Mucosa of stomach (tissue), 1 donor: ENCODE data around the gene NAV1.
"Not testable (repeated sequence)": the region's sequence is repeated elsewhere in the genome, so short reads cannot be mapped to it uniquely, and the experiment has no call there.

ENCODE experiments used
- H3K27me3 ChIP-seq: one replicate; pipeline ENCODE4 v1.7.0; 2013; ENCODE audit warnings: mild to moderate bottlenecking, low read length; ENCODE audit not compliant: control insufficient read depth, insufficient read depth
- H3K36me3 ChIP-seq: one replicate; pipeline ENCODE4 v1.7.0; 2013; ENCODE audit warnings: low read length; ENCODE audit not compliant: control insufficient read depth, insufficient read depth
- H3K4me1 ChIP-seq: one replicate; pipeline ENCODE4 v1.7.0; 2013; ENCODE audit warnings: mild to moderate bottlenecking, low read length; ENCODE audit not compliant: control insufficient read depth, insufficient read depth
- H3K4me3 ChIP-seq: one replicate; pipeline ENCODE4 v1.7.0; 2013; ENCODE audit warnings: low read length
- H3K9ac ChIP-seq: one replicate; pipeline ENCODE4 v1.7.0; 2013; ENCODE audit warnings: mild to moderate bottlenecking, low read length, moderate library complexity
- H3K9me3 ChIP-seq: one replicate; pipeline ENCODE4 v1.7.0; 2013; ENCODE audit warnings: mild to moderate bottlenecking, low read length, moderate library complexity; ENCODE audit not compliant: control insufficient read depth
- donor health status: Pancreatic carcinoma.

Gene NAV1

GRCh38 chr1:201544710-201545109 lies 5.8 kb downstream of the NAV1 start:
- Histone ChIP-seq H3K36me3 (no peaks in the 10 kb centered on the region), H3K27me3 (peaks cover 8% of the 10 kb centered on the region), H3K4me3 (no peak overlapping the region), H3K9ac (no peak overlapping the region), H3K9me3 (no peaks in the 10 kb centered on the region), H3K4me1 (peaks cover 3% of the 10 kb centered on the region)

DNA sequence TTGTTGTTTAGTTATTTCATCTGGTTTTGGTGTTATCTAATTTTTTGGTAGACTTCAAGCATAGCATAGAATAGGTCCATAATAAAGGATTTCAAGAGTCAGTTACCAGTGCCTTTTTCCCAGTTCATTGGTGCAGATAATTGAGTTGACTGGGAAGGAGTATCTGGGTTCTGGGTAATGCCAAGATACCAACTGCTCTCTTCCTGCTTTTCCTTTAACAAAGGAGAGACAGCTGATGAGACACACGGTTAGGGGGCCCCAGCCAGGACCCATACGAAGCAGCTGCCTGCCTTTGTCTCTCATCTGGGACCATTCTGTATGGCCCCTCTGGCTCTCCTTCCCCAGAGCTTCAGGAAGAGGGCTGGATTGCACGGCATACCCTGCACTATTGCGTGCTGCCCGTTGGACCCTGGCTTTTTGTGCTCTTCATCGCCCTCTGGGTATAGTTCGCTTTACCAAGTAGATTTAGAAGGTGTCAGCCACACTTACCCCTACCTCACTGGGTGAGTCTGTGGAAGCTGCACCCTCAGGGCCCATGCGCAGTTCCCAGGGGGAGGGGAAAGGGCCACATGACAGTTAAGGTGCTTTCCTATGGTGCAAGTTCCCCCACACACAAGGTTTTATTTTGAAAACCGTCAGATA lies 7.0 kb downstream of the NAV1 start:
- H3K4me1 ChIP-seq = no peaks in the 10 kb centered on the region
- no peaks in the 10 kb centered on the region for H3K9me3 ChIP-seq
- no peak overlapping the region for H3K9ac ChIP-seq
- no peaks in the 10 kb centered on the region for H3K36me3 ChIP-seq
- no peaks in the 10 kb centered on the region for H3K27me3 ChIP-seq
- no peak overlapping the region for H3K4me3 ChIP-seq

GRCh38 chr1:201549522-201549921 lies 10.6 kb downstream of the NAV1 start:
- H3K4me1 ChIP-seq, H3K9me3 ChIP-seq, H3K9ac ChIP-seq, H3K4me3 ChIP-seq, H3K36me3 ChIP-seq, H3K27me3 ChIP-seq: not testable (repeated sequence)

DNA sequence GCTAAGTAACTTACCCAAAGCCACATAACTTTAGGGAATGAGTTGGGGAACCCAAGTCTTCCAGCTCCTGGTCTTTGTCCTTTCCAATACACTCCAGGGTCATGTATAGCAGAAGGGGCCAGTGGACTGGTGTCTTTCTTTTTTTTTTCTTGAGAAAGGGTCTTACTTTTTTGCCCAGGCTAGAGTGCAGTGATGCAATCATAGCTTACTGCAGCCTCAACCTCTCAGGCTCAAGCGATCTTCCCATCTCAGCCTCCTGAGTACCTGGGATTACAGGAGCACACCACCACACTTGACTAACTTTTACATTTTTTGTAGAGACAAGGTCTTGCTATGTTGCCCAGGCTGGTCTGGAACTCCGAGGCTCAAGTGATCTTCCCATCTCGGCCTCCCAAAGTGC lies 12.2 kb downstream of the NAV1 start:
- no peaks in the 10 kb centered on the region for H3K4me1 ChIP-seq
- H3K9me3 ChIP-seq = no peaks in the 10 kb centered on the region

DNA sequence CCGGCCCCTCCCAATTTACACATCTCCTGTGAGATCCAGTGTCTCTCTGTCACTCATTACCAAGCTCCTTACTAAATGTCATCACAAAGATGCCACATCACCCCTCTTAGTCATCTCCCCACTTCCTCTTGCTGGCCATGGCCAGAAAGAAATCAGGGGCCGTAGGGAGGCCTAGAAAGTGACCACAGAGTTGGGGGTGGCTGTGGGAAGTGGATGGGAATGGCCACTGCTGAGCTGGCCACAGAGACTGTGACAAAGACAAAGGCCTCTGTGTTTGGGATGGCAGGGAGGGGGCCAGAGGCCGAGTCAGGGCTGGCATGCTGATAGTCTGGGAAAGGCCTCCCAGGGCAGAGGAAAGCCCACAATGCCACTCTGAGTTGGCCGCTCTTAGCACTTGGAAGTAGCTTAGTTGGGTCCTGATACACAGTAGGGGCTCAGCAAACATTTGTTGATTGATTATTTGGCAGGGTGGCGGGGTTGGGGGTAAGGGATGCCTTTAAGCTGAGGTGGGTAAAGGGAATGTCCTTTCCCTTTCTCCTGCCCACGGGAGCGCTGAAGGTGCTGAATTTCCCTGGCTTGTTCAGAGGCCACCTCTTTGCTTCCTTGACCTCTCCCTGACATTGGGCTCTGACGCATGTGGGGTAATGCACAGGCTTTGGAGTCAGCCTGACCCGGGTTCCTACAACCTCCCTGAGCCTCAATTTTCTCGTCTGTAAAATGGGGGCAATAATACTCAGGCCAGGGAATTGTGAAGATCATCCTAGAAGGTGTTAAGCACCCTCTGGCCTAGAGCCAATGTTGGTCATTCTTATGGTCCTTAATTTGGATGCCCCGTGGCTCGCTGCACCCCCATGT lies 13.2 kb downstream of the NAV1 start:
- H3K4me1 ChIP-seq = no peaks in the 10 kb centered on the region
- H3K9ac ChIP-seq = no peak overlapping the region
- H3K9me3 ChIP-seq = no peaks in the 10 kb centered on the region

More for the DNA sequence above, 12.2 kb downstream of the NAV1 start:
- Histone ChIP-seq H3K9ac (no peak overlapping the region), H3K4me3 (no peak overlapping the region), H3K36me3 (no peaks in the 10 kb centered on the region), H3K27me3 (no peaks in the 10 kb centered on the region)

DNA sequence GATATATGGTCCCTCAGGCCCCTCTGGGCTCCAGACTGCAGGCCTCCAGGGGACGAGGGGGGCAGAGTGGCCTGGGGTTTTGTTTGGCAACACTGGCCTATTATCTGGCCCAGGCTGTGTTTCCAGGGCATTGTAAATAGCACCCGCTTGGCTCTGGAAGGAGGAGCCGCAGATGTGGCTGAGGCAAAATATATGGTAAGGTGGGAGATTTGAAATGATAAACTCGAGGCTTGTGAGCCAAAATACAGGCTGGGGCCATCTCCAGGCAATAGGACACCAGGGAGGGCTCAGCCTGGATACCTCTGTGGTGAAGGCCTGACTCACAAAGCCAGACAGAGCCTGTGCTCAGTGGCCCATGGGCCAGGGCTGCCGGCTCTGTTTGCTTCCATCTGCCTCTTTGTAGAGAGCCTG lies 14.0 kb downstream of the NAV1 start:
- Histone ChIP-seq H3K36me3 (no peaks in the 10 kb centered on the region), H3K4me1 (no peaks in the 10 kb centered on the region), H3K4me3 (no peak overlapping the region), H3K27me3 (no peaks in the 10 kb centered on the region), H3K9me3 (no peaks in the 10 kb centered on the region), H3K9ac (peak overlapping the region; percentile 14)

More for the DNA sequence above, 13.2 kb downstream of the NAV1 start:
- no peak overlapping the region for H3K4me3 ChIP-seq
- H3K27me3 ChIP-seq = no peaks in the 10 kb centered on the region
- no peaks in the 10 kb centered on the region for H3K36me3 ChIP-seq

GRCh38 chr1:201553496-201554189 lies 14.7 kb downstream of the NAV1 start:
- H3K9ac ChIP-seq = no peak overlapping the region
- H3K4me1 ChIP-seq = no peaks in the 10 kb centered on the region

DNA sequence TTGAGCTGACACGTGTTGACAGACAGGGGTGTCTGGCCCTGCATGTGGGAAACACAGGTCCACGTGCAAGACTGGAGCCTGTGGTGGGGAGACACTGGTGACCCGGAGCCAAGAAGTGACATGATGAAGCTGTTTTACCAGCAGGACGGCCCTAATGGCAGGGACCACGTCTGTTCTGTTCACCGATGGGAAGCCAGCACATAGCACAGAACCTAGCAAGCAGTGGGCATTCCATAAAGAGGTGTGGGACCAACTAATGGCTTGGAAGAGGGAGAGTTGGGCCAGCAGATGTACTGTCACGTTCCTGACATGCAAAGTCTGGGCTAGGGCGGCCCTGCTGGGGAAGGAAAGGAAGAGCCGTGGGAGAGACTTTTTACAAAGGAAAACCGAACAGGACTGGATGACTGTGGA lies 15.3 kb downstream of the NAV1 start:
- Histone ChIP-seq H3K4me1 (no peaks in the 10 kb centered on the region), H3K27me3 (no peaks in the 10 kb centered on the region), H3K4me3 (no peak overlapping the region), H3K9ac (no peak overlapping the region), H3K36me3 (no peaks in the 10 kb centered on the region), H3K9me3 (no peaks in the 10 kb centered on the region)

More at GRCh38 chr1:201553496-201554189, 14.7 kb downstream of the NAV1 start:
- no peak overlapping the region for H3K4me3 ChIP-seq
- H3K9me3 ChIP-seq = no peaks in the 10 kb centered on the region
- no peaks in the 10 kb centered on the region for H3K27me3 ChIP-seq
- H3K36me3 ChIP-seq = no peaks in the 10 kb centered on the region

DNA sequence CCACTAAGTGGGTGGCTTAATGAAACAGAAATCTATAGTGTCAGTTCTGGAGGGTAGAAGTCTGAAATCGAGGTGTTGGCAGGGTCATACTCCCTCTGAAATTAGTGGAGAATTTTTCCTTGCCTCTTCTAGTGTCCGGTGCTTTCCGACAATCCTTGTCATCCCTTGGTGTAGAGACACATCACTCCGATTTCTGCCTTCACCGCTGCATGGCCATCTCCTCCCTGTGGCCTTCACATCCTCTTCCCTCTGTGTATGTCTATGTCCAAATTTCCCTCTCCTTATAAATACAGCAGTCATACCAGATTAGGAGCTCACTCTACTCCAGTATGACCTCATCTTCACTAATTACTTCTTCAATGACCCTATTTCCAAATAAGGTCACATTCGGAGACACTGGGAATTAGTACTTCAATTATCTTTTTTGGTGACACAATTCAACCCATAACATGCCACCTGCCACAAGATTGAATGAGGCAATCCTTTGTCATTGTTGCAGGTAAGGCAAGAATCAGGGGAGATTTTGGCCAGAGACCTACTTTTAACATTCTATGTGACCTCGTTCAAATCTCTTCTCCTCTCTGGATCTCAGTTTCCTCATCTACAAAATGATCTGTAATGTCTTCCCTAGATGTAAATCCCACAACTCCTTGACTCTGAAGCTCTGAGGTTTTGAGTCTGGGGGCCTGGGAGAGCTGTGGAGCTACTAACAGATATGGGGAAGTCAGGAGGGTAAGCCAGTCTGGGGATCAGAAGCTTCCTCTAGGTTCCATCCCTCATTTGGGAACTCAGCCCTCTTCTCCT lies 16.1 kb downstream of the NAV1 start:
- Histone ChIP-seq H3K27me3 (peaks cover 2% of the 10 kb centered on the region), H3K36me3 (no peaks in the 10 kb centered on the region), H3K4me3 (no peak overlapping the region), H3K9ac (no peak overlapping the region), H3K9me3 (no peaks in the 10 kb centered on the region), H3K4me1 (peaks cover 4% of the 10 kb centered on the region)

DNA sequence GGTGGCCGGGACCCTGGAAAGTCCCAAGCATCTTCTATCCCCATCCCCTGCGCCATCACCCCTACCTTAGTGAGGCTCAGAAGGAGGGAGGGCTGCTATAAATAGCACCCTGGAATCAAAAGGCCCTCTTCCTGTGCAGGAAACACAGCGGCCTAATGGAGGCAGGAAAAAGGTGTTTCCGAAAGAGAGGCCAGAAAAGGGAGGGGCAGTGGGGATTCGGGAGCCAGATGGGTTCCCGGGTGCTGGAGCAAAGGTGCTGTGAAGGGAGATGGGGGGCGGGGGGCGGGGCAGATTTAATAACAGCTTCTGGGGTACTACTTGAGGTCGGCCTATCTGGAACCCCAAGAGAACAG lies 16.6 kb downstream of the NAV1 start:
- H3K9ac ChIP-seq = no peak overlapping the region
- no peaks in the 10 kb centered on the region for H3K36me3 ChIP-seq
- no peak overlapping the region for H3K4me3 ChIP-seq
- H3K4me1 ChIP-seq = peaks cover 5% of the 10 kb centered on the region
- no peaks in the 10 kb centered on the region for H3K9me3 ChIP-seq
- H3K27me3 ChIP-seq = peaks cover 3% of the 10 kb centered on the region

DNA sequence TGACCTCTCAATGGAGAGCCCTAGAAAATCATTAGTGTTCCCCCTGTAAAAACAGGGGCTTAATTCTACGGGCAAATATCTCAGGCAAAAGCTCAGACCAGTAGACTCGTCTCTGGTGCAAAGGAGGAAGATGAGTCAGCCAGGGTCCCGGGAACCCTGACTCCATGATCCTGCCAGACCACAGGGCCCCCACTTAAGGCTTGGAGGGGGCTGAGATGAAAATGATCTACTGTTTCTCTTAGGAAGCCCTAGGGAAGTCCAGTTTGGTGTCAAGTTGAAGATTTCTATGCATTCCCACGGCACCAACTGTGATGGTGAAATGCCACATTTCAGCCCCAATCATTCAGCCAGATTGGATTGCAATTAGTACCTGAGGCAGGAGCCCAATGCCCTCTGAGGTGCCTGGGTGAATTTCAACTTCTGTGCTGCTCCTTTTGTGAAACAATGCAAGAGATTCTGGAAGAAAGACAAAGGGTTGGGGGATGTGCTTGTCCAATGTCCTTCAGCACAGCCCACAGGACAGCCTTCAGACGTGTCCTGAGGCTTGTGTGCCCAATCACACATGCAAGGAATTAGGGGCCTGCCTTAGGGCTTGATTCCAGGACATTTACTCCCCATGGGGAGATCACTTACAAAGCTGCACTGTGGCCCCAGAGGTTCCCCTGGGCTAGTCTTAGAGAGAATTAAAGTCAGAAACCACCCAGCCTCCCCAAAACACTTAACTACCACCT lies 18.1 kb downstream of the NAV1 start:
- Histone ChIP-seq H3K4me1 (peaks cover 5% of the 10 kb centered on the region), H3K4me3 (no peak overlapping the region), H3K36me3 (no peaks in the 10 kb centered on the region), H3K9me3 (no peaks in the 10 kb centered on the region), H3K27me3 (peaks cover 3% of the 10 kb centered on the region), H3K9ac (no peak overlapping the region)
